Mesenteric fat pad (tissue), 1 donor: ENCODE results near the gene SEMA4D. TPM values are rescaled to one million over a fixed set of nuclear protein-coding genes. Genes with fewer than 3 reads are reported as not detected.

Experiments used
- DNase-seq: peaks from one replicate; pipeline ENCODE4 v3.0.0-alpha.2; 2020; ENCODE audit warnings: low spot score
- total RNA-seq: library from RNA; stranded (reverse); fragmentation: NEBNext Ultra II Directional; extraction: Animal tissue kit (Norgen Biotek cat#: 25700); gene quantifications from one replicate; pipeline ENCODE4 v1.2.1, GENCODE V29; 2021
- donor health status: DM: yes; HTN: yes; CAD: no.

SEMA4D gene
- total RNA-seq, 1 donor from 2014 or later: 16.9 TPM

GRCh38 chr9:89417832-89418473, 80.0 kb downstream of the SEMA4D start:
- no peak for DNase-seq

- DNase-seq: no peak
Measured at GRCh38 chr9:89414670-89415324, 83.1 kb downstream of the SEMA4D start.

- no peak for DNase-seq
Measured at GRCh38 chr9:89413963-89414638, 83.8 kb downstream of the SEMA4D start.

GRCh38 chr9:89412951-89413350, 85.0 kb downstream of the SEMA4D start:
- DNase-seq: no peak

- no peak for DNase-seq
Measured at GRCh38 chr9:89412541-89412940, 85.4 kb downstream of the SEMA4D start.

GRCh38 chr9:89411759-89412158, 86.2 kb downstream of the SEMA4D start:
- DNase-seq: no peak

GRCh38 chr9:89410641-89411350, 87.1 kb downstream of the SEMA4D start:
- no peak for DNase-seq

GRCh38 chr9:89410022-89410421, 87.9 kb downstream of the SEMA4D start:
- DNase-seq: no peak

GRCh38 chr9:89409466-89409865, 88.4 kb downstream of the SEMA4D start:
- no peak for DNase-seq

- DNase-seq: no peak
Measured at GRCh38 chr9:89408628-89409101, 89.2 kb downstream of the SEMA4D start.

- DNase-seq: no peak
Measured at GRCh38 chr9:89407070-89407469, 90.8 kb downstream of the SEMA4D start.

- no peak for DNase-seq
Measured at GRCh38 chr9:89405826-89406225, 92.1 kb downstream of the SEMA4D start.

GRCh38 chr9:89404074-89404473, 93.8 kb downstream of the SEMA4D start:
- no peak for DNase-seq

GRCh38 chr9:89402695-89403427, 95.1 kb downstream of the SEMA4D start:
- no peak for DNase-seq

- DNase-seq: no peak
Measured at GRCh38 chr9:89400403-89401116, 97.4 kb downstream of the SEMA4D start.

GRCh38 chr9:89398621-89399020, 99.3 kb downstream of the SEMA4D start:
- DNase-seq: no peak

- DNase-seq: no peak
Measured at GRCh38 chr9:89397471-89397870, 100.4 kb downstream of the SEMA4D start.

GRCh38 chr9:89395931-89396710, 101.8 kb downstream of the SEMA4D start:
- no peak for DNase-seq

- DNase-seq: no peak
Measured at GRCh38 chr9:89394412-89394811, 103.5 kb downstream of the SEMA4D start.

- DNase-seq: no peak
Measured at GRCh38 chr9:89391585-89391984, 106.3 kb downstream of the SEMA4D start.
